K562 (cell line): Measurements from ENCODE around the gene DLL4. TPM values are rescaled to one million over a fixed set of nuclear protein-coding genes. Genes with fewer than 3 reads are reported as not detected.

ENCODE experiments used
- HNRNPL ChIP-seq: fragments of 200-400 bp; formaldehyde crosslinking; IDR thresholded peaks from 2 replicates; pipeline ENCODE4 v1.6.1; 2017; ENCODE audit warnings: low read depth, mild to moderate bottlenecking, low read length
- MYBL2 ChIP-seq, 2 experiments: fragments of 450-650 bp in 1 of 2; sonication (generic) in 1 of 2; formaldehyde crosslinking in 1 of 2; IDR thresholded peaks; 2 replicates each; pipeline versions ENCODE4 v1.6.1 to v1.8.1; 2017 to 2022; ENCODE audit warnings: borderline replicate concordance in 1 of 2, inconsistent platforms in 1 of 2, low read depth in 1 of 2, mild to moderate bottlenecking in 1 of 2, missing genetic modification reagents in 1 of 2, moderate library complexity in 1 of 2
- POLR2H ChIP-seq: IDR thresholded peaks from 2 replicates; pipeline ENCODE4 v1.6.1; 2016; ENCODE audit warnings: missing genetic modification characterization, low read depth, mild to moderate bottlenecking, control low read depth, missing compliant biosample characterization, moderate library complexity
- polyA plus RNA-seq, 8 experiments: library from polyadenylated mRNA; depleted of rRNA in 4 of 8; stranded (reverse) in 5 of 8; unstranded in 3 of 8; fragments of >200 nt; fragmentation: Nextera tagmentation in 2 of 8; fragmentation: Illumina TruSeq in 1 of 8; extraction: Ambion mirVana in 2 of 8; extraction: Trizol in 1 of 8; gene quantifications; 2 replicates each; pipeline versions ENCODE4 v1.2.1 to v1.2.3, GENCODE V29; 2011 to 2014; ENCODE audit warnings: inconsistent platforms in 1 of 8, missing spikeins in 1 of 8
- total RNA-seq, 7 experiments: library from RNA; depleted of rRNA in 6 of 7; stranded (reverse); fragments of >200 nt in 6 of 7; fragmentation: Illumina TruSeq in 2 of 7; extraction: Trizol in 2 of 7; gene quantifications; 2 replicates each; pipeline versions ENCODE4 v1.2.1 to v1.2.3, GENCODE V29; 2011 to 2021; ENCODE audit warnings: low replicate concordance in 1 of 7
- TF ChIP-seq, protein P1 (sequence below), 2 experiments: fragments of 450-650 bp in 1 of 2; sonication (generic) in 1 of 2; formaldehyde crosslinking in 1 of 2; IDR thresholded peaks; 2 replicates each; pipeline versions ENCODE4 v1.7.1 to v1.9.0; 2016 to 2022; ENCODE audit warnings: inconsistent platforms in 1 of 2, mild to moderate bottlenecking in 1 of 2, missing genetic modification reagents in 1 of 2
- TF ChIP-seq, protein P2 (sequence below): fragments of 250-450 bp; sonication (Bioruptor Pico); IDR thresholded peaks from 2 replicates; pipeline ENCODE4 v1.5.0; 2021

Gene DLL4
- total and polyA plus RNA-seq, 9 of the 15 experiments (the other 6 are each of a cell fraction or from before 2014, with no cell fraction given): 0.04 to 1.1 (median 0.41) TPM; not detected in 1

DNA sequence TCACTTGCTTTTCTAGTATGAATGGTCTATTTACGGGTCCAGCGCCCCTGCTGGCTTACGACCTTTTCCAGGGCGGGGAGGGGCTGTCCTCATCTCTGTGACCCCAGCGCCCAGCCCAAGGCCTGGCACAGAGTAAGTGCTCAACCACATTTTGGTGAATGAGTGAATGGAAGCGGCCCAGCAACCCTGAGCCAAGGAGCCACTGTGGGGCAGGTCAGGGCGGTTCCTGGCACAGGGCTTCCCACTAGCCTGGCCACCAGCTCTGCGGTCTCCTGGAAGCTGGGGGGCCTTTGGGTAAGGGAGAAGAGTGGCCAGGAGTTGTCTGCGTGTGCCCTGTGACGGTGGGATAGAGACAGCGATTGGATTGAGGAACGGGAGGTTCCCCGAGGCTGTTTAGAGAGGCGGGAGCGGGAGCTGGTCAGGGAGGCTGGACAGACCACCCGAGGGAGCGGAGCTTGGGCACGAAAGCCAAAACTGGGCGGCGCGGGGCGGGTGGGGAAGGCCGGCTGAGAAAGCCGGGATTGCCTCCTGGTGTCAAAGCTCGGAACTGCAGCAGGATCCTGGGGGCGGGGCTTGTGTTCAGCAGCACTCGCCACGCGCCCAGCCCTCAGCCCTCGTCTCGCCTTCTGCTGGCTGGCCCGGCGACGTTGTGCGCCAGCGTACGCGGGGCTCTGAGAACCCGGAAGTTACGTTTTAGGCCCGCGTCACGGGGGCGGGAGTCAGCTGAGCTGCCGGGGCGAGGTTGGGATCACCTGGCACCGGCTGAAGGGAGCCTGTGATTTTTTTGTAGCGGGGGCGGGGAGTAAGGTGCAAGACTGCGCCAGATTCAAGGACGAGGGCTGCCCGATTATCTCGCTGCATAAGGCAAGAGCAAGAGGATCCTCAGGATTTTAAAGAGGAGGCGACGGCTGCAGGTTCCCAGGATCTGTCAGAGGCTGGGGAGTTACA lies 35.1 kb upstream of the DLL4 start, which contains the start of gene VPS18 (continued):
- TF ChIP-seq, protein P1, sequence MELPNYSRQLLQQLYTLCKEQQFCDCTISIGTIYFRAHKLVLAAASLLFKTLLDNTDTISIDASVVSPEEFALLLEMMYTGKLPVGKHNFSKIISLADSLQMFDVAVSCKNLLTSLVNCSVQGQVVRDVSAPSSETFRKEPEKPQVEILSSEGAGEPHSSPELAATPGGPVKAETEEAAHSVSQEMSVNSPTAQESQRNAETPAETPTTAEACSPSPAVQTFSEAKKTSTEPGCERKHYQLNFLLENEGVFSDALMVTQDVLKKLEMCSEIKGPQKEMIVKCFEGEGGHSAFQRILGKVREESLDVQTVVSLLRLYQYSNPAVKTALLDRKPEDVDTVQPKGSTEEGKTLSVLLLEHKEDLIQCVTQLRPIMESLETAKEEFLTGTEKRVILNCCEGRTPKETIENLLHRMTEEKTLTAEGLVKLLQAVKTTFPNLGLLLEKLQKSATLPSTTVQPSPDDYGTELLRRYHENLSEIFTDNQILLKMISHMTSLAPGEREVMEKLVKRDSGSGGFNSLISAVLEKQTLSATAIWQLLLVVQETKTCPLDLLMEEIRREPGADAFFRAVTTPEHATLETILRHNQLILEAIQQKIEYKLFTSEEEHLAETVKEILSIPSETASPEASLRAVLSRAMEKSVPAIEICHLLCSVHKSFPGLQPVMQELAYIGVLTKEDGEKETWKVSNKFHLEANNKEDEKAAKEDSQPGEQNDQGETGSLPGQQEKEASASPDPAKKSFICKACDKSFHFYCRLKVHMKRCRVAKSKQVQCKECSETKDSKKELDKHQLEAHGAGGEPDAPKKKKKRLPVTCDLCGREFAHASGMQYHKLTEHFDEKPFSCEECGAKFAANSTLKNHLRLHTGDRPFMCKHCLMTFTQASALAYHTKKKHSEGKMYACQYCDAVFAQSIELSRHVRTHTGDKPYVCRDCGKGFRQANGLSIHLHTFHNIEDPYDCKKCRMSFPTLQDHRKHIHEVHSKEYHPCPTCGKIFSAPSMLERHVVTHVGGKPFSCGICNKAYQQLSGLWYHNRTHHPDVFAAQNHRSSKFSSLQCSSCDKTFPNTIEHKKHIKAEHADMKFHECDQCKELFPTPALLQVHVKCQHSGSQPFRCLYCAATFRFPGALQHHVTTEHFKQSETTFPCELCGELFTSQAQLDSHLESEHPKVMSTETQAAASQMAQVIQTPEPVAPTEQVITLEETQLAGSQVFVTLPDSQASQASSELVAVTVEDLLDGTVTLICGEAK (IDR thresholded peaks at IDR 0.05): peak; percentile 85
- TF ChIP-seq, protein P1 (CRISPR knock-in tag; IDR thresholded peaks at IDR 0.05): no peak
- TF ChIP-seq, protein P2, sequence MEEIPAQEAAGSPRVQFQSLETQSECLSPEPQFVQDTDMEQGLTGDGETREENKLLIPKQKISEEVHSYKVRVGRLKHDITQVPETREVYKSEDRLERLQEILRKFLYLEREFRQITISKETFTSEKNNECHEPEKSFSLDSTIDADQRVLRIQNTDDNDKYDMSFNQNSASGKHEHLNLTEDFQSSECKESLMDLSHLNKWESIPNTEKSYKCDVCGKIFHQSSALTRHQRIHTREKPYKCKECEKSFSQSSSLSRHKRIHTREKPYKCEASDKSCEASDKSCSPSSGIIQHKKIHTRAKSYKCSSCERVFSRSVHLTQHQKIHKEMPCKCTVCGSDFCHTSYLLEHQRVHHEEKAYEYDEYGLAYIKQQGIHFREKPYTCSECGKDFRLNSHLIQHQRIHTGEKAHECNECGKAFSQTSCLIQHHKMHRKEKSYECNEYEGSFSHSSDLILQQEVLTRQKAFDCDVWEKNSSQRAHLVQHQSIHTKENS (CRISPR knock-in tag): no peak
- TF ChIP-seq POLR2H (tag): no peak
- TF ChIP-seq MYBL2 (IDR thresholded peaks at IDR 0.05; ENCODE audit: low read depth): no peak
- no peak for TF ChIP-seq MYBL2 (CRISPR knock-in tag; IDR thresholded peaks at IDR 0.05; ENCODE audit: borderline replicate concordance)
- TF ChIP-seq HNRNPL: no peak
